Heart left ventricle (tissue), 16 donors: ENCODE data around the gene KRTAP4-5. TPM values are rescaled to one million over a fixed set of nuclear protein-coding genes. Genes with fewer than 3 reads are reported as not detected.
"Not testable (repeated sequence)": the region's sequence is repeated elsewhere in the genome, so short reads cannot be mapped to it uniquely, and the experiment has no call there.

Experiments used
- ATAC-seq, 4 donors: fragments of 200-7000 bp; cut with Tn5 transposase; one replicate each; pipeline ENCODE4 v1.9.1; 2020 to 2022; ENCODE audit warnings: moderate library complexity in 4 of 4, mild to moderate bottlenecking in 3 of 4, moderate number of reproducible peaks in 1 of 4
- DNase-seq, 5 donors: peaks; one replicate each; pipeline ENCODE4 v3.0.0-alpha.2; 2020
- H3K27ac ChIP-seq, 12 donors: fragments of 200-600 bp; sonication (generic) in 4 of 12; one replicate each; pipeline versions ENCODE4 v1.5.0 to v1.8.0; 2016 to 2022; ENCODE audit warnings: mild to moderate bottlenecking in 2 of 12
- H3K27me3 ChIP-seq, 9 donors: fragments of 200-600 bp; sonication (generic) in 2 of 9; one replicate each; pipeline versions ENCODE4 v1.5.1 to v1.8.0; 2016 to 2022; ENCODE audit warnings: mild to moderate bottlenecking in 3 of 9
- H3K36me3 ChIP-seq, 9 donors: fragments of 200-600 bp; sonication (generic) in 2 of 9; one replicate each; pipeline versions ENCODE4 v1.5.0 to v1.8.0; 2018 to 2022; ENCODE audit warnings: mild to moderate bottlenecking in 2 of 9
- H3K4me1 ChIP-seq, 12 donors: fragments of 200-600 bp; sonication (generic) in 4 of 12; one replicate each; pipeline versions ENCODE4 v1.5.0 to v1.8.0; 2016 to 2022; ENCODE audit warnings: mild to moderate bottlenecking in 3 of 12
- H3K4me3 ChIP-seq, 12 donors: fragments of 200-600 bp; sonication (generic) in 4 of 12; one replicate each; pipeline versions ENCODE4 v1.5.0 to v1.8.0; 2017 to 2022; ENCODE audit warnings: mild to moderate bottlenecking in 9 of 12, moderate library complexity in 4 of 12
- H3K9me3 ChIP-seq, 12 donors: fragments of 200-600 bp; sonication (generic) in 4 of 12; one replicate each; pipeline versions ENCODE4 v1.5.0 to v1.8.0; 2016 to 2022; ENCODE audit warnings: mild to moderate bottlenecking in 1 of 12
- POLR2A ChIP-seq, 2 donors: fragments of 450-650 bp; IDR thresholded peaks; one replicate each; pipeline ENCODE4 v1.6.1; 2017; ENCODE audit warnings: antibody characterized with exemption in 2 of 2, mild to moderate bottlenecking in 2 of 2, moderate library complexity in 2 of 2
- WGBS, 4 donors: extraction: QIAGEN DNeasy Blood & Tissue Kit in 2 of 4; methylation state at CpG; one replicate each; pipeline versions ENCODE4 v1.1.5 to v1.1.7; 2013 to 2018; 5-methylcytosine and 5-hydroxymethylcytosine counted together
- intact Hi-C, 10 donors: fragments of 100-400 bp; cut with DNase I; formaldehyde crosslinking; loops; one replicate each; pipeline versions ENCODE4 v1.11.1 to v1.14.2; 2022
- polyA plus RNA-seq, 2 donors: library from polyadenylated mRNA; stranded (reverse); fragments of 200-250 nt; gene quantifications; one replicate each; pipeline ENCODE4 v1.2.3, GENCODE V29; 2013
- total RNA-seq, 9 donors: library from RNA; depleted of rRNA in 2 of 9; stranded (reverse); fragments of >200 nt in 2 of 9; fragmentation: NEBNext Ultra II Directional in 3 of 9; extraction: Animal tissue kit (Norgen Biotek cat#: 25700) in 3 of 9; gene quantifications; one replicate each; pipeline versions ENCODE4 v1.1.0 to v1.2.4, GENCODE V29; 2016 to 2023
- TF ChIP-seq, protein P1 (sequence below), 12 donors: fragments of 200-600 bp; sonication (generic) in 4 of 12; IDR thresholded peaks; one replicate each; pipeline versions ENCODE4 v1.5.0 to v1.8.0; 2018 to 2022; ENCODE audit warnings: antibody characterized with exemption in 12 of 12, mild to moderate bottlenecking in 5 of 12
- donor health status: ischemic (EF 13 %, LVEDD 7.1; RV severe dilation, severe dysfunction).
- donor health status: healthy with polysubstance abuse.
- donor health status: DM: no; HTN: yes; CAD: no.
- donor health status: DM: no; HTN: no; CAD: no.
- donor health status: ischemic (EF 25% LVEDD 6.9; RV normal size, moderate dysfunction).
- donor health status: ischemic (EF 25% LVEDD 5.7; RV mildly dilated, moderate dysfunction).
- donor health status: healthy.
- donor health status: DM: yes; HTN: yes; CAD: no.
- donor health status: ischemic (EF 35%, LVEDD 5.7; RV mildly dilated, moderate dysfunction).
- donor health status: nonischemic (EF 11% LVEDD 7.7; RV severe dilation, severe dysfunction).
- donor health status: DM: yes; HTN: yes; CAD: no.
- donor health status: PGD.
- donor health status: ischemic (EF 29% LVEDD 5.4; RV normal size, mild dysfunction).
- donor health status: nonischemic (EF 23%, LVEDD 6.1; RV moderate dilation, normal function).

KRTAP4-5 gene
- total and polyA plus RNA-seq, 11 donors = not detected

DNA sequence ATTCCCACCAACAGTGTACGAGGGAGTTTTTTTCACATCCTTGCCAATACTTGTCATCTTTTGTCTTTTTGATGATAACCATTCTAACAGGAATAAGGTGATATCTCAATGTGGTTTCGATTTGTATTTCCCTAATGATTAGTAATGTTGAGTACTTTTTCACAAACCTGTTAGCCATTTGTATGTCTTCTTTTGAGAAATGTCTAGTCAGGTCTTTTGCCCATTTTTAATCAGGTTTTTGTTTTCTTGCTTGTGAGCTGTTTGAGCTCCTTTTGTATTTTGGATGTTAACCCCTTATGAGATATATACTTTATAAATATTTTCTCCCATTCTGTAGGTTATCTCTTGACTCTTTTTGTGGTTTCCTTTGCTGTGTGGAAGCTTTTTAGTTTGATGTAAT lies 1.9 kb upstream of the KRTAP4-5 start:
- Histone ChIP-seq H3K9me3 (peaks cover 0 to 4% (median 0%) of the 10 kb centered on the region in 12 donors), H3K36me3 (no peaks in the 10 kb centered on the region), H3K4me3 (no peak overlapping the region), H3K27ac (no peak overlapping the region), H3K4me1 (no peaks in the 10 kb centered on the region), H3K27me3 (peaks cover 0 to 32% (median 0%) of the 10 kb centered on the region in 9 donors)
- DNase-seq (no peak), ATAC-seq (no peak)
- WGBS, 4 donors = 58 to 72% (median 66%) methylated on average over 2 of the region's 2 CpGs
- intact Hi-C loops = no loop called here
- TF ChIP-seq, protein P1, sequence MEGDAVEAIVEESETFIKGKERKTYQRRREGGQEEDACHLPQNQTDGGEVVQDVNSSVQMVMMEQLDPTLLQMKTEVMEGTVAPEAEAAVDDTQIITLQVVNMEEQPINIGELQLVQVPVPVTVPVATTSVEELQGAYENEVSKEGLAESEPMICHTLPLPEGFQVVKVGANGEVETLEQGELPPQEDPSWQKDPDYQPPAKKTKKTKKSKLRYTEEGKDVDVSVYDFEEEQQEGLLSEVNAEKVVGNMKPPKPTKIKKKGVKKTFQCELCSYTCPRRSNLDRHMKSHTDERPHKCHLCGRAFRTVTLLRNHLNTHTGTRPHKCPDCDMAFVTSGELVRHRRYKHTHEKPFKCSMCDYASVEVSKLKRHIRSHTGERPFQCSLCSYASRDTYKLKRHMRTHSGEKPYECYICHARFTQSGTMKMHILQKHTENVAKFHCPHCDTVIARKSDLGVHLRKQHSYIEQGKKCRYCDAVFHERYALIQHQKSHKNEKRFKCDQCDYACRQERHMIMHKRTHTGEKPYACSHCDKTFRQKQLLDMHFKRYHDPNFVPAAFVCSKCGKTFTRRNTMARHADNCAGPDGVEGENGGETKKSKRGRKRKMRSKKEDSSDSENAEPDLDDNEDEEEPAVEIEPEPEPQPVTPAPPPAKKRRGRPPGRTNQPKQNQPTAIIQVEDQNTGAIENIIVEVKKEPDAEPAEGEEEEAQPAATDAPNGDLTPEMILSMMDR (IDR thresholded peaks at IDR 0.05) = no peak
- no peak for TF ChIP-seq POLR2A (IDR thresholded peaks at IDR 0.05)

DNA sequence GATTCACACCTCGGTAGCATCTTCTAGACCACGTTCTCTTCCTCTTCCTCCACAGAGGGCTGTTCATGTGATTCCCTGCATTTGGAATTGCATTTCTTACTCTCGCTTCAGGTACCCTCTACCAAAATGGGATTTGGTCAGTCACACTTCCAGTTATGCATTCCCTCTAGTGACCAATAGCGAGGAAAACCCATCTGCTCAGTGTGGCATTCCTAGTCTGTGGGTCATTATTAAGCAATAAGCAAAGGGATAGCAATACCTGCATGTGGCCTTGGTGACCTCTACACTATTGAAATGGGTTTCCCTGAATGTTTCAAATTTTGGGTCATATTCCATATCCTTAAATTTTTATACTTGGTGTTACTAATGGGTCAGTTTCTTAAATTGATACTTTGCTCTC lies 401 bp upstream of the KRTAP4-5 start:
- no peak for TF ChIP-seq POLR2A (IDR thresholded peaks at IDR 0.05)
- TF ChIP-seq, protein P1 (IDR thresholded peaks at IDR 0.05) = no peak
- no peak for DNase-seq
- WGBS, 4 donors = 77 to 85% (median 82%) methylated on average over 4 of the region's 4 CpGs
- H3K9me3 ChIP-seq = peaks cover 0 to 4% (median 0%) of the 10 kb centered on the region in 12 donors
- H3K27me3 ChIP-seq = peaks cover 0 to 32% (median 0%) of the 10 kb centered on the region in 9 donors
- H3K36me3 ChIP-seq = no peaks in the 10 kb centered on the region
- H3K4me1 ChIP-seq = no peaks in the 10 kb centered on the region
- intact Hi-C loops = no loop called here
- no peak overlapping the region for H3K27ac ChIP-seq
- ATAC-seq = no peak
- no peak overlapping the region for H3K4me3 ChIP-seq

DNA sequence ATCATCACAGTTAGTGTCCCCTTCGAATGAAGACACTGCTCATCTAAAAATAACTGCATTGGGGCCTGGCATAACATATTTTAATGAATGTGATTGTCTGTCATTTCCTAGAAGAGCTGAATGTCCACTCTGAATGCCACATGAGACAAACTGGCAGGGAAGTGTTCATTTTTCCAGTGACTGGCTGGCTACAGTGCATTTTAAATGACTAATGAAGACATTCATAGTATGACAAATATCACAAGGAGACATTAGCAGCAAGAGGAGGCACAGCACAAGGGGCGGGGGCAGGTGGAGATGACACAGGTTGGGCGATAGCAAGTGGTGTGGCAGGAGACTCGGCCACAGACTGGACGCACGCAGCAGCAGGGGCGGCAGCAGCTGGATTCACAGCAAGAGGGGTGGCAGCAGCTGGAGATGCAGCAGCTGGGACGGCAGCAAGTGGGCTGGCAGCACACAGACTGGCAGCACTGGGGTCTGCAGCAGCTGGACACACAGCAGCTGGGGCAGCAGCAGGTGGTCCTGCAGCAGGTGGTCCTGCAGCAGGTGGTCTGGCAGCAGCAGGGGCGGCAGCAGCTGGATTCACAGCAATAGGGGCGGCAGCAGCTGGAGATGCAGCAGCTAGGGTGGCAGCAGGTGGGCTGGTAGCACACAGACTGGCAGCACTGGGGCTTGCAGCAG lies 514 bp downstream of the KRTAP4-5 start:
- H3K27me3 ChIP-seq = peaks cover 0 to 28% (median 0%) of the 10 kb centered on the region in 9 donors
- H3K4me1 ChIP-seq, H3K4me3 ChIP-seq, intact Hi-C loops, H3K27ac ChIP-seq, H3K36me3 ChIP-seq, ATAC-seq, H3K9me3 ChIP-seq, DNase-seq: not testable (repeated sequence)
- 69 to 71% (median 70%) methylated on average over 10 of the region's 10 CpGs for WGBS, 4 donors

DNA sequence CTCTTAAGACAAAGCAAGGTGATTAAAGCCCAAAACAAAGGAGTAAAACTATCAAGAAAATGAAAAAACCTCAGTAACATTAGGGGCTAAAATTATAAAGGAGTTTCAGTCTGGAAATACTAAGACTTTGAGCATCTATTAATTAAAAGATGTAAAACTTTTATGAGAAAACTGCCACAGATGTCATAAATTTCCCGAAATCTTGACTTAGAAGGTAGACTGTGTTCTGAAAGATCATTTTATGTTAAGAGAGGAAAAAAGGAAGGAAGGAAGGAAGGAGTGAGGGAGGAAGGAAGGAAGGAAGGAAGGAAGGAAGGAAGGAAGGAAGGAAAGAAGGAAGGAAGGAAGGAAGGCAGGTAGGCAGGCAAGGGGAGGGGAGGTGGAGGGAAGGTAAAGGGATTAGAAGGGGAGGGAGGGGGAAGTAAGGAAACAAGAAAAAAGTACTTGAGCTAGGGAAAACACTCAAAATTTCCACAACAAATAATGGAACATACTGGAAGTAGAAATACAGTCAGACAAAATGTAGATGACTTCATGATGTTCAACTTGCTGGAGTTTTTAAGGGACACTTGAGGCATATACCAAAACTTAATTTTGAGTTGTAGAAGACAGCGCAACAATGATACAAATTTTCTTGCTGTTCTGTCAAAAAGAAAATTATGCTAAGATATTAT lies 2.0 kb downstream of the KRTAP4-5 start:
- no peaks in the 10 kb centered on the region for H3K4me1 ChIP-seq
- no peaks in the 10 kb centered on the region for H3K36me3 ChIP-seq
- peaks cover 0 to 16% (median 5%) of the 10 kb centered on the region in 12 donors for H3K9me3 ChIP-seq
- no peak overlapping the region for H3K27ac ChIP-seq
- WGBS, 4 donors = 65 to 96% (median 88%) methylated on average over 2 of the region's 2 CpGs
- H3K27me3 ChIP-seq = peaks cover 0 to 17% (median 0%) of the 10 kb centered on the region in 9 donors
- no peak overlapping the region for H3K4me3 ChIP-seq
- intact Hi-C loops = no loop called here
- DNase-seq = no peak
- TF ChIP-seq POLR2A (IDR thresholded peaks at IDR 0.05) = no peak
- TF ChIP-seq, protein P1 (IDR thresholded peaks at IDR 0.05) = no peak
- no peak for ATAC-seq
